PC-3 (cell line): ENCODE data around the gene CHRM4. TPM values are rescaled to one million over a fixed set of nuclear protein-coding genes. Genes with fewer than 3 reads are reported as not detected.

Experiments used
- ATAC-seq: fragments of 200-7000 bp; cut with Tn5 transposase; 2 replicates; pipeline ENCODE4 v1.9.1; 2020; ENCODE audit warnings: mild to moderate bottlenecking, moderate library complexity
- BruUV-seq: library from RNA; stranded (reverse); fragments of 400-500 nt; replicated peaks from 2 replicates; lab custom pipeline; 2021; lab: Mats Ljungman, UMichigan
- CTCF ChIA-PET: fragments of 300-600 bp; sonication (Branson Sonifier 250); formaldehyde crosslinking; loops from one replicate; lab custom pipeline; 2022; ENCODE audit warnings: antibody characterized with exemption; lab: Charles Lee
- POLR2A ChIA-PET: fragments of 300-600 bp; sonication (Branson Sonifier 250); formaldehyde crosslinking; loops from one replicate; lab custom pipeline; 2022; ENCODE audit warnings: antibody characterized with exemption; ENCODE audit not compliant: unreplicated experiment; lab: Charles Lee
- DNase-seq: peaks from one replicate; pipeline ENCODE4 v3.0.0-alpha.2; 2015
- H2AFZ ChIP-seq: fragments of 300-600 bp; sonication (generic); 2 replicates; pipeline ENCODE4 v1.6.0; 2016; ENCODE audit warnings: antibody characterized with exemption, low read length
- H3F3A ChIP-seq: fragments of 300-600 bp; sonication (generic); one replicate; pipeline ENCODE4 v1.6.0; 2017; ENCODE audit warnings: antibody characterized with exemption, low read length, control low read depth, mild to moderate bottlenecking; ENCODE audit not compliant: unreplicated experiment
- H3K27ac ChIP-seq: fragments of 300-600 bp; sonication (generic); 2 replicates; pipeline ENCODE4 v1.5.1; 2016; ENCODE audit warnings: mild to moderate bottlenecking, low read length
- H3K27me3 ChIP-seq: fragments of 300-600 bp; sonication (generic); 2 replicates; pipeline ENCODE4 v1.6.1; 2016; ENCODE audit warnings: low read length, mixed read lengths
- H3K36me3 ChIP-seq: fragments of 300-600 bp; sonication (generic); 2 replicates; pipeline ENCODE4 v1.6.1; 2016; ENCODE audit warnings: low read depth, mixed run types, low read length, mixed read lengths
- H3K4me1 ChIP-seq: fragments of 300-600 bp; sonication (generic); 2 replicates; pipeline ENCODE4 v1.5.1; 2016; ENCODE audit warnings: low read length; ENCODE audit not compliant: insufficient read depth
- H3K4me2 ChIP-seq: fragments of 300-600 bp; sonication (generic); 2 replicates; pipeline ENCODE4 v1.6.0; 2016; ENCODE audit warnings: low read length
- H3K4me3 ChIP-seq: fragments of 300-600 bp; sonication (generic); 2 replicates; pipeline ENCODE4 v1.5.1; 2016; ENCODE audit warnings: mild to moderate bottlenecking, low read length, mixed read lengths
- H3K79me2 ChIP-seq: fragments of 300-600 bp; sonication (generic); 2 replicates; pipeline ENCODE4 v1.6.1; 2017; ENCODE audit warnings: low read length, mixed read lengths
- H3K9ac ChIP-seq: fragments of 300-600 bp; sonication (generic); 2 replicates; pipeline ENCODE4 v1.6.0; 2016; ENCODE audit warnings: mild to moderate bottlenecking, low read length
- H3K9me2 ChIP-seq: fragments of 300-600 bp; sonication (generic); replicated peaks from 2 replicates; pipeline ENCODE4 v1.6.1; 2016; ENCODE audit warnings: mixed run types, low read length, mixed read lengths
- H3K9me3 ChIP-seq: fragments of 300-600 bp; sonication (generic); 2 replicates; pipeline ENCODE4 v1.6.1; 2016; ENCODE audit warnings: low read length, mixed read lengths
- H4K20me1 ChIP-seq: fragments of 300-600 bp; sonication (generic); 2 replicates; pipeline ENCODE4 v1.6.1; 2016; ENCODE audit warnings: low read length, mixed read lengths
- EZH2 ChIP-seq: fragments of 300-600 bp; sonication (generic); IDR thresholded peaks from one replicate; pipeline ENCODE4 v1.6.1; 2017; ENCODE audit warnings: antibody characterized with exemption, mild to moderate bottlenecking, low read length; ENCODE audit not compliant: unreplicated experiment
- EZH2phosphoT487 ChIP-seq: fragments of 300-600 bp; sonication (generic); IDR thresholded peaks from 2 replicates; pipeline ENCODE4 v1.6.1; 2018; ENCODE audit warnings: mild to moderate bottlenecking, antibody characterized with exemption, low read length, borderline replicate concordance
- intact Hi-C: fragments of 100-400 bp; cut with micrococcal nuclease; formaldehyde crosslinking; loops from 2 replicates; pipeline ENCODE4 v1.9.0; 2023
- total RNA-seq: library from RNA; depleted of rRNA; stranded (reverse); fragments of >200 nt; gene quantifications from 2 replicates; pipeline ENCODE4 v1.2.3, GENCODE V29; 2014
- TF ChIP-seq, protein P1 (sequence below): fragments of 300-600 bp; sonication (generic); conservative IDR thresholded peaks from 2 replicates; pipeline ENCODE4 v1.5.1; 2017; ENCODE audit warnings: antibody characterized with exemption, low read depth, mild to moderate bottlenecking, low read length

The CHRM4 gene
- total RNA-seq, 1 experiment from 2014 or later: not detected

DNA sequence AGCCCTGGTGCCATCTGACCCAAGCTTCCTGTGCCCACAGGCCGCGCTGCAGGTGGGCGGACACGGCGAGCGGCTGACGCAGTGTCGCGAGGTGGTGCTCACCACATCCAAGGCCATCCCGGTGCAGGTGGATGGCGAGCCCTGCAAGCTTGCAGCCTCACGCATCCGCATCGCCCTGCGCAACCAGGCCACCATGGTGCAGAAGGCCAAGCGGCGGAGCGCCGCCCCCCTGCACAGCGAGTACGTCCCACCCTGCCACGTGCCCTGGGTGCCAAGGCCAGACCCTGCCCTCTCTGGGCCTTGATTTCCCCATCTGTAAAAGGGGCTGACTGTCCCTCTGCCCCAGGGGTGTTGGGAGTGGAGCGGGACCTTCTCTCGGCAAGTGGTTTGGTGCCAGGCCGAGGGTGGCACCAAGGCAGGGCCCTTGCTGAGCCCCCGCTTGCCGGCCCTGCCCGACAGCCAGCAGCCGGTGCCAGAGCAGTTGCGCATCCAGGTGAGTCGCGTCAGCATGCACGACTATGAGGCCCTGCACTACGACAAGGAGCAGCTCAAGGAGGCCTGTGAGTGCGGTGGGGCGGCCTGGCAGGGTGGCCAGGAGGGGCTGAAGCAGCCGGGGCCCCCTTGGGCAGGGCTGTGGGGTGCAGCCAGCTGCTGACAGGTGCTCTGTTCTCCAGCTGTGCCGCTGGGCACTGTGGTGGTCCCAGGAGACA, 16.0 kb downstream of the CHRM4 start:
- no peak overlapping the region for H3K27ac ChIP-seq
- no peaks in the 10 kb centered on the region for H4K20me1 ChIP-seq
- no peaks in the 10 kb centered on the region for H3K27me3 ChIP-seq
- H3K4me3 ChIP-seq: no peak overlapping the region
- CTCF ChIA-PET: no interaction called here
- H3K9me3 ChIP-seq: no peaks in the 10 kb centered on the region
- ATAC-seq (no peak), DNase-seq (no peak)
- no peak overlapping the region for H3K9ac ChIP-seq
- TF ChIP-seq EZH2phosphoT487 (no peak), EZH2 (no peak)
- TF ChIP-seq, protein P1, sequence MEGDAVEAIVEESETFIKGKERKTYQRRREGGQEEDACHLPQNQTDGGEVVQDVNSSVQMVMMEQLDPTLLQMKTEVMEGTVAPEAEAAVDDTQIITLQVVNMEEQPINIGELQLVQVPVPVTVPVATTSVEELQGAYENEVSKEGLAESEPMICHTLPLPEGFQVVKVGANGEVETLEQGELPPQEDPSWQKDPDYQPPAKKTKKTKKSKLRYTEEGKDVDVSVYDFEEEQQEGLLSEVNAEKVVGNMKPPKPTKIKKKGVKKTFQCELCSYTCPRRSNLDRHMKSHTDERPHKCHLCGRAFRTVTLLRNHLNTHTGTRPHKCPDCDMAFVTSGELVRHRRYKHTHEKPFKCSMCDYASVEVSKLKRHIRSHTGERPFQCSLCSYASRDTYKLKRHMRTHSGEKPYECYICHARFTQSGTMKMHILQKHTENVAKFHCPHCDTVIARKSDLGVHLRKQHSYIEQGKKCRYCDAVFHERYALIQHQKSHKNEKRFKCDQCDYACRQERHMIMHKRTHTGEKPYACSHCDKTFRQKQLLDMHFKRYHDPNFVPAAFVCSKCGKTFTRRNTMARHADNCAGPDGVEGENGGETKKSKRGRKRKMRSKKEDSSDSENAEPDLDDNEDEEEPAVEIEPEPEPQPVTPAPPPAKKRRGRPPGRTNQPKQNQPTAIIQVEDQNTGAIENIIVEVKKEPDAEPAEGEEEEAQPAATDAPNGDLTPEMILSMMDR: no peak
- H2AFZ ChIP-seq: no peak overlapping the region
- no peaks in the 10 kb centered on the region for H3K79me2 ChIP-seq
- POLR2A ChIA-PET: interaction anchor here (0.6 kb wide), 1 partner anchor 102 kb away, joined by 4 read pairs; no protein-coding TSS in a partner anchor
- intact Hi-C loops: no loop called here
- no peak overlapping the region for H3K4me2 ChIP-seq
- no peaks in the 10 kb centered on the region for H3K4me1 ChIP-seq
- H3K9me2 ChIP-seq: no peaks in the 10 kb centered on the region
- H3K36me3 ChIP-seq: no peaks in the 10 kb centered on the region; the same call in none of the 2 replicates
- H3F3A ChIP-seq: no peaks in the 10 kb centered on the region
- no TSS peak for BruUV-seq

DNA sequence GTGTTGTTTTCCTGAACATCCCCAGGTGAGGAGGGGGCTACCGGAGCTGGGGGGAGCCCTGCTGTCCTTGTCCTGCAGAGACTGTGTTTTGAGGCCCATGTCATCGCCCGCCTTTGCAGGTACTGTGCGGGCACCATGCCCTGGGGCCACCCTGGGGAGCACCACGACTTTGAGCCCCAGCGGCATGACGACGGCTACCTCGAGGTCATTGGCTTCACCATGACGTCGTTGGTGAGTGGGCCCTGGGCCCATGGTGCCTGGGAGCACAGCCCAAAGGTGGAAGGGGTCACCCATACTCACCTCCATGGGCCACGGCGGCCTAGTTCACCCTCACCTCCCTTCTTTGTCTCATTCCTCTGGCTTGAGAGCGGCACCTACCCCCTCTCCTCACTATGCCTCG, 16.8 kb downstream of the CHRM4 start:
- ChIA-PET POLR2A (no interaction called here), CTCF (no interaction called here)
- TF ChIP-seq EZH2phosphoT487 (no peak), EZH2 (no peak)
- TF ChIP-seq, protein P1: no peak

More for the DNA sequence above, 16.8 kb downstream of the CHRM4 start:
- intact Hi-C loops: no loop called here
- Histone ChIP-seq H3K36me3 (peaks cover 3% of the 10 kb centered on the region), H3F3A (no peaks in the 10 kb centered on the region), H3K9ac (no peak overlapping the region), H3K9me3 (no peaks in the 10 kb centered on the region), H3K27ac (no peak overlapping the region), H3K9me2 (no peaks in the 10 kb centered on the region), H3K4me1 (no peaks in the 10 kb centered on the region), H2AFZ (no peak overlapping the region), H3K4me3 (no peak overlapping the region), H3K27me3 (no peaks in the 10 kb centered on the region), H3K4me2 (no peak overlapping the region), H4K20me1 (no peaks in the 10 kb centered on the region), H3K79me2 (no peaks in the 10 kb centered on the region)
- DNase-seq (no peak), ATAC-seq (no peak)
- BruUV-seq: no TSS peak
